AG08396 (cell line): ENCODE results near the gene ZDHHC14.
"Not testable (repeated sequence)": the region's sequence is repeated elsewhere in the genome, so short reads cannot be mapped to it uniquely, and the experiment has no call there.

ENCODE experiments used
- DNase-seq: peaks from one replicate; pipeline ENCODE4 v3.0.0; 2012; ENCODE audit warnings: low spot score, mixed read lengths

ZDHHC14 gene

GRCh38 chr6:157690441-157691210 lies 309.6 kb downstream of the ZDHHC14 start:
- no peak for DNase-seq

- not testable (repeated sequence) for DNase-seq
Observed at GRCh38 chr6:157691621-157692020, 310.6 kb downstream of the ZDHHC14 start.

GRCh38 chr6:157693867-157694266 lies 312.9 kb downstream of the ZDHHC14 start:
- no peak for DNase-seq

GRCh38 chr6:157695301-157696040 lies 314.5 kb downstream of the ZDHHC14 start:
- no peak for DNase-seq

- DNase-seq: no peak
Observed at GRCh38 chr6:157699777-157700636, 319.0 kb downstream of the ZDHHC14 start.

GRCh38 chr6:157706351-157706750 lies 325.4 kb downstream of the ZDHHC14 start:
- DNase-seq: not testable (repeated sequence)

GRCh38 chr6:157706883-157707282 lies 325.9 kb downstream of the ZDHHC14 start:
- DNase-seq: no peak

GRCh38 chr6:157707576-157707975 lies 326.6 kb downstream of the ZDHHC14 start:
- no peak for DNase-seq

- no peak for DNase-seq
Observed at GRCh38 chr6:157708239-157708638, 327.2 kb downstream of the ZDHHC14 start.

GRCh38 chr6:157708933-157709332 lies 327.9 kb downstream of the ZDHHC14 start:
- no peak for DNase-seq

GRCh38 chr6:157709555-157709954 lies 328.6 kb downstream of the ZDHHC14 start:
- DNase-seq: no peak

GRCh38 chr6:157710604-157711003 lies 329.6 kb downstream of the ZDHHC14 start:
- no peak for DNase-seq

GRCh38 chr6:157711060-157711459 lies 330.1 kb downstream of the ZDHHC14 start:
- DNase-seq: no peak

GRCh38 chr6:157712585-157713295 lies 331.8 kb downstream of the ZDHHC14 start:
- no peak for DNase-seq

- no peak for DNase-seq
Observed at GRCh38 chr6:157713451-157714152, 332.6 kb downstream of the ZDHHC14 start.

- DNase-seq: no peak
Observed at GRCh38 chr6:157714153-157714490, 333.1 kb downstream of the ZDHHC14 start.

GRCh38 chr6:157715728-157716164 lies 334.8 kb downstream of the ZDHHC14 start:
- DNase-seq: peak; percentile 90

- no peak for DNase-seq
Observed at GRCh38 chr6:157716251-157716995, 335.4 kb downstream of the ZDHHC14 start.

- DNase-seq: no peak
Observed at GRCh38 chr6:157717340-157717748, 336.4 kb downstream of the ZDHHC14 start.

GRCh38 chr6:157718503-157719187 lies 337.7 kb downstream of the ZDHHC14 start:
- no peak for DNase-seq
